Progenitor cell of endocrine pancreas (in vitro differentiated cells): ENCODE data around the gene CSMD2. TPM values are rescaled to one million over a fixed set of nuclear protein-coding genes. Genes with fewer than 3 reads are reported as not detected.

Experiments
- DNase-seq: peaks from one replicate; pipeline ENCODE4 v3.0.0; 2021; ENCODE audit warnings: low spot score; ENCODE audit not compliant: unreplicated experiment
- H3K27ac Mint-ChIP-seq: 2 replicates; pipeline ENCODE4 v1.8.0; 2021; ENCODE audit warnings: mild to moderate bottlenecking, moderate library complexity, mixed read lengths
- H3K27me3 Mint-ChIP-seq: 2 replicates; pipeline ENCODE4 v1.8.0; 2021; ENCODE audit warnings: mixed read lengths
- H3K36me3 Mint-ChIP-seq: 2 replicates; pipeline ENCODE4 v1.8.0; 2022; ENCODE audit warnings: mixed read lengths; ENCODE audit not compliant: insufficient read depth
- H3K4me1 Mint-ChIP-seq: 2 replicates; pipeline ENCODE4 v1.8.0; 2021; ENCODE audit warnings: low read depth, mixed read lengths
- H3K4me3 Mint-ChIP-seq: 2 replicates; pipeline ENCODE4 v1.8.0; 2021; ENCODE audit warnings: low read depth, mild to moderate bottlenecking, moderate library complexity, mixed read lengths
- H3K9me3 Mint-ChIP-seq: 2 replicates; pipeline ENCODE4 v1.8.0; 2021; ENCODE audit warnings: low read depth, mixed read lengths
- total RNA-seq: library from RNA; stranded (reverse); gene quantifications from 2 replicates; pipeline ENCODE4 v1.2.1, GENCODE V29; 2021
- TF ChIP-seq, protein P1 (sequence below): fragments of 200-600 bp; sonication (generic); IDR thresholded peaks from one replicate; pipeline ENCODE4 v1.5.0; 2021; ENCODE audit warnings: antibody characterized with exemption, mild to moderate bottlenecking; ENCODE audit not compliant: unreplicated experiment

Gene CSMD2
- total RNA-seq, 1 donor from 2014 or later, result 0.38 TPM

DNA sequence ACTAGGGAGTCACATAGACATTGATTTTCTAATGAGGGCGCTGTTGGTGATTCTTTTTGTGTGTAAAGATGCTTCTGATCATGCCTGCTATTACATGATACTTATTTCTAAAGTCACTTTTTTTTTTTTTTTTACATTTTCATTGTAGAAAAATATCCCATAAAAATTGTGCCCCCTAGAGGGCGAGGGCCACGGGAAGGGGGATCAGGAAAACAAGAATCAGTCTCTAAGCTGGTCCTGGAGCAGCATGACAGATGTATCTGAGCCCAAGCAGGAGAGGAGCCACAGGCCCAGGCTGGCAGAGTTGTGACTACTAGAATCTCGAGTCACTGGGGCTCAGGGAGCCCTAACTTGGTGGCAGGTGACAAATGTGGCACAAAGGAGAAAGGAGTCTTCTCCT lies 664.5 kb downstream of the CSMD2 start:
- Mint-ChIP-seq H3K4me1 (no peaks in the 10 kb centered on the region), H3K9me3 (peaks cover 19% of the 10 kb centered on the region), H3K4me3 (no peak overlapping the region), H3K27ac (no peak overlapping the region), H3K27me3 (no peaks in the 10 kb centered on the region), H3K36me3 (peaks cover 28% of the 10 kb centered on the region)
- TF ChIP-seq, protein P1, sequence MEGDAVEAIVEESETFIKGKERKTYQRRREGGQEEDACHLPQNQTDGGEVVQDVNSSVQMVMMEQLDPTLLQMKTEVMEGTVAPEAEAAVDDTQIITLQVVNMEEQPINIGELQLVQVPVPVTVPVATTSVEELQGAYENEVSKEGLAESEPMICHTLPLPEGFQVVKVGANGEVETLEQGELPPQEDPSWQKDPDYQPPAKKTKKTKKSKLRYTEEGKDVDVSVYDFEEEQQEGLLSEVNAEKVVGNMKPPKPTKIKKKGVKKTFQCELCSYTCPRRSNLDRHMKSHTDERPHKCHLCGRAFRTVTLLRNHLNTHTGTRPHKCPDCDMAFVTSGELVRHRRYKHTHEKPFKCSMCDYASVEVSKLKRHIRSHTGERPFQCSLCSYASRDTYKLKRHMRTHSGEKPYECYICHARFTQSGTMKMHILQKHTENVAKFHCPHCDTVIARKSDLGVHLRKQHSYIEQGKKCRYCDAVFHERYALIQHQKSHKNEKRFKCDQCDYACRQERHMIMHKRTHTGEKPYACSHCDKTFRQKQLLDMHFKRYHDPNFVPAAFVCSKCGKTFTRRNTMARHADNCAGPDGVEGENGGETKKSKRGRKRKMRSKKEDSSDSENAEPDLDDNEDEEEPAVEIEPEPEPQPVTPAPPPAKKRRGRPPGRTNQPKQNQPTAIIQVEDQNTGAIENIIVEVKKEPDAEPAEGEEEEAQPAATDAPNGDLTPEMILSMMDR, result peak; percentile 38
- DNase-seq, result no peak

DNA sequence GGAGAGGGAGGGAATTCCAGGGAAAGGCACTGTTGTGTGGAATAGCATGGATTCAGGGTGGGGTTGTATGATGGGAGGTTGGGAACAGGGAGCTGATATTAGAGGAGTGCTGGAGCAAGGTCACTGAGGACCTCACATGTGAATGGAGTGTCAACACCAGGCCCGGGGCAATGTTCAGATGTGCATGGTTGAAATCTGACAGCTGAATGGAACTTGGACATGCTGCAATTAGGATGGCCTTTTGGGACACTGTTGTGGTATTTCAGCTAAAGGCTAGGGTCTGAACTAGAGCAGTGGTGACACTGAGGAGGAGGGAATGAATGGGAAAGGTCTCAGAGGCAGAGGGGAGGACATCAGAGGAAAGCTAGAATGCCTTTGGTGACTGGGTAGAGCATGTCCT lies 667.6 kb downstream of the CSMD2 start:
- Mint-ChIP-seq H3K9me3 (peaks cover 43% of the 10 kb centered on the region), H3K4me3 (no peak overlapping the region), H3K27ac (no peak overlapping the region), H3K4me1 (no peaks in the 10 kb centered on the region), H3K27me3 (no peaks in the 10 kb centered on the region), H3K36me3 (peaks cover 56% of the 10 kb centered on the region)
- DNase-seq, result no peak
- TF ChIP-seq, protein P1, result no peak

DNA sequence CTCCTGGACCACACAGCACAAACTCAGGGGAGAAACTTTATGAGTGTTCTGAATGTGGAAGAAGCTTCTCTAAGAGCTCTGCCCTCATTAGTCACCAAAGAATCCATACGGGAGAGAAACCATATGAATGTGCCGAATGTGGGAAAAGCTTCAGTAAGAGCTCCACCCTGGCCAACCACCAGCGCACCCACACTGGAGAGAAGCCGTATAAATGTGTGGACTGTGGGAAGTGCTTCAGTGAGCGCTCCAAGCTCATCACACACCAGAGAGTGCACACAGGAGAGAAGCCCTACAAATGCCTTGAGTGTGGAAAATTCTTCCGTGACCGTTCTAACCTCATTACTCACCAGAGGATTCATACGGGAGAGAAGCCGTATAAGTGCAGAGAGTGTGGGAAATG lies 670.1 kb downstream of the CSMD2 start:
- no peaks in the 10 kb centered on the region for H3K27me3 Mint-ChIP-seq
- no peak overlapping the region for H3K4me3 Mint-ChIP-seq
- H3K9me3 Mint-ChIP-seq, result peaks cover 52% of the 10 kb centered on the region
- DNase-seq, result no peak
- peaks cover 74% of the 10 kb centered on the region for H3K36me3 Mint-ChIP-seq
- H3K4me1 Mint-ChIP-seq, result no peaks in the 10 kb centered on the region
- H3K27ac Mint-ChIP-seq, result no peak overlapping the region
- TF ChIP-seq, protein P1, result no peak

DNA sequence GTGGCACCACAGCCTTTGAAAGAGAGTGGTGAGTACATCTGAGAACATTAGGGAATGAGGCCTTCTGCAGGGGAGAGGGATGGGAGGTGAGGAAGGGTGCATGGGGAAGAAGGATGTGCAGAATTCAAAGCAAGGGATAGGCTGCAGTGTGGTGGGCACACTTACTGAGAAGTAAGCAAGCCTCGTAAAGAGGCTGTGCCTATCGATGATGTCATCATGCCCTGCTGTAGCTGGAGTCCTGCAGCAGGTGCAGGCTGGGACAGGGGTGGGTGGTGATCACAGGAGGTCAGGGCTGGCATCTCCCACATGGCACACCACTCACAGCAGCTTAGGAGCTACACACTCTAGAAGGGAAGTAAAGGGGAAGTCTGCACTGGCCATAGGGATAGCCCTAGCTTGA lies 676.4 kb downstream of the CSMD2 start:
- Mint-ChIP-seq H3K4me3 (no peak overlapping the region), H3K27ac (no peak overlapping the region), H3K9me3 (peaks cover 30% of the 10 kb centered on the region), H3K36me3 (peaks cover 75% of the 10 kb centered on the region), H3K27me3 (no peaks in the 10 kb centered on the region), H3K4me1 (no peaks in the 10 kb centered on the region)
- no peak for DNase-seq
- TF ChIP-seq, protein P1, result no peak

DNA sequence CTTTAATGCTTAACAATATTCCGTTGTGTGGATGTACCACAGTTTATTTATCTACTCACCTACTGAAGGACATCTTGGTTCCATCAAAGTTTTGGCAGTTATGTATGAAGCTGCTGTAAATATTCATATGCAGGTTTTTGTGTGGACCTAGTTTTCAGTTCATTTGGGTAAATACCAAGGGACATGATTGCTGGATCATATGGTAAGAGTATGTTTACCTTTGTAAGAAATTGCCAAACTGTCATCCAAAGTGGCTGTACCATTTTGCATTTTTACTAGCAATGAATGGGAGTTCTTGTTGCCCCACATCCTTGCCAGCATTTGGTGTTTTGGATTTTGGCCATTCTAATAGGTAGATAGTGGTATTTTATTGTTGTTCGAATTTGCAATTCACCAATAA lies 682.6 kb downstream of the CSMD2 start:
- peaks cover 50% of the 10 kb centered on the region for H3K36me3 Mint-ChIP-seq
- no peak for DNase-seq
- no peak overlapping the region for H3K27ac Mint-ChIP-seq
- H3K4me3 Mint-ChIP-seq, result no peak overlapping the region
- H3K4me1 Mint-ChIP-seq, result no peaks in the 10 kb centered on the region
- H3K27me3 Mint-ChIP-seq, result no peaks in the 10 kb centered on the region
- TF ChIP-seq, protein P1, result no peak
- peaks cover 13% of the 10 kb centered on the region for H3K9me3 Mint-ChIP-seq
